ENCODE measurements around the gene CERK.

- no peak for TF ChIP-seq POLR2A (IDR thresholded peaks at IDR 0.05; ENCODE audit: low read length)
- no peak for TF ChIP-seq GATA1 (IDR thresholded peaks at IDR 0.05; ENCODE audit: low read depth, low read length)
Measured at GRCh38 chr22:46763051-46763705, 25.1 kb upstream of the CERK start.
